ENCODE results near the gene DDX55. TPM values are rescaled to one million over a fixed set of nuclear protein-coding genes. Genes with fewer than 3 reads are reported as not detected.

Gene DDX55
- total and polyA plus RNA-seq, 2 experiments from 2014 or later, result 10.5 to 16.5 TPM

GRCh38 chr12:123621619-123622530, 20.0 kb downstream of the DDX55 start:
- Histone ChIP-seq H3K27me3 (replicated peaks; ENCODE audit: insufficient read depth) (no peaks in the 10 kb centered on the region), H3K4me1 (ENCODE audit: insufficient read depth) (no peaks in the 10 kb centered on the region), H2AFZ (no peak overlapping the region), H3K27ac (peak overlapping the region; percentile 22; the same call in 1 of the 2 replicates), H3K9ac (0 out of 2 replicates have a peak overlapping the region, but pooled peaks have one; percentile 16), H3K4me2 (ENCODE audit: unreplicated experiment) (no peak overlapping the region), H3K36me3 (ENCODE audit: low read depth) (peaks cover 59% of the 10 kb centered on the region), H3F3A (ENCODE audit: insufficient read depth) (peaks cover 32% of the 10 kb centered on the region), H3K79me2 (ENCODE audit: insufficient read depth) (no peaks in the 10 kb centered on the region; the same call in 1 of the 2 replicates), H3K4me3 (no peak overlapping the region), H3K9me3 (ENCODE audit: low read depth) (no peaks in the 10 kb centered on the region), H3K9me2 (ENCODE audit: insufficient read depth) (no peaks in the 10 kb centered on the region), H4K20me1 (ENCODE audit: insufficient read depth) (no peaks in the 10 kb centered on the region)
- TF ChIP-seq EZH2 (IDR thresholded peaks at IDR 0.05; ENCODE audit: insufficient read depth, poor library complexity, severe bottlenecking) (no peak), EZH2phosphoT487 (IDR thresholded peaks at IDR 0.05; ENCODE audit: insufficient read depth, low read depth) (no peak)
- 70 to 72% methylated on average over 15 of the region's 15 CpGs for WGBS, 2 experiments (ENCODE audit: low coverage in 1 of 2, low lambda C conversion rate in 2 of 2, missing lambda C conversion rate in 2 of 2)
- DNase-seq, result peak; percentile 33
- in situ Hi-C loops (cut with MboI), result no loop called here

- H3K4me1 ChIP-seq (ENCODE audit: insufficient read depth), result peaks cover 12% of the 10 kb centered on the region; the same call in 1 of the 2 replicates
- peak within 1 kb of the TSS; percentile 100 for H3K4me2 ChIP-seq (ENCODE audit: unreplicated experiment)
- peak within 1 kb of the TSS; percentile 95 for H3K9ac ChIP-seq
- H3K27ac ChIP-seq, result peak within 1 kb of the TSS; percentile 70
- WGBS, 2 experiments (ENCODE audit: low coverage in 1 of 2, low lambda C conversion rate in 2 of 2, missing lambda C conversion rate in 2 of 2), result 1% methylated on average over 51 to 52 of the region's 52 CpGs
- H3K79me2 ChIP-seq (ENCODE audit: insufficient read depth), result peaks cover 81% of the 10 kb centered on the region
- no peaks in the 10 kb centered on the region for H4K20me1 ChIP-seq (ENCODE audit: insufficient read depth)
- H3K9me2 ChIP-seq (ENCODE audit: insufficient read depth), result no peaks in the 10 kb centered on the region
- no peaks in the 10 kb centered on the region for H3F3A ChIP-seq (ENCODE audit: insufficient read depth)
- in situ Hi-C loops (cut with MboI), result no loop called here
- H2AFZ ChIP-seq, result peak within 1 kb of the TSS; percentile 76
- H3K36me3 ChIP-seq (ENCODE audit: low read depth), result peaks cover 25% of the 10 kb centered on the region; the same call in 1 of the 2 replicates
- H3K27me3 ChIP-seq (replicated peaks; ENCODE audit: insufficient read depth), result no peaks in the 10 kb centered on the region
- TF ChIP-seq EZH2phosphoT487 (IDR thresholded peaks at IDR 0.05; ENCODE audit: insufficient read depth, low read depth), result no peak
- no peak for TF ChIP-seq EZH2 (IDR thresholded peaks at IDR 0.05; ENCODE audit: insufficient read depth, poor library complexity, severe bottlenecking)
- no peaks in the 10 kb centered on the region for H3K9me3 ChIP-seq (ENCODE audit: low read depth)
- H3K4me3 ChIP-seq, result peak within 1 kb of the TSS; percentile 93
- peak; percentile 98 for DNase-seq
Measured at GRCh38 chr12:123633379-123634141, 31.7 kb downstream of the DDX55 start, which contains the start of the genes EIF2B1 and GTF2H3. Gene EIF2B1, minus strand, starts transcription at chr12:123633686. Its CDS starts 129 bp downstream, at chr12:123633557. Gene GTF2H3, plus strand, starts transcription at chr12:123633829. Its CDS starts 31 bp downstream, at chr12:123633860.

- H3K4me3 ChIP-seq, result peak overlapping the region; percentile 93
- peaks cover 19% of the 10 kb centered on the region; the same call in 1 of the 2 replicates for H3K36me3 ChIP-seq (ENCODE audit: low read depth)
- peaks cover 83% of the 10 kb centered on the region for H3K79me2 ChIP-seq (ENCODE audit: insufficient read depth)
- H3K27me3 ChIP-seq (replicated peaks; ENCODE audit: insufficient read depth), result no peaks in the 10 kb centered on the region
- no peaks in the 10 kb centered on the region for H4K20me1 ChIP-seq (ENCODE audit: insufficient read depth)
- no peaks in the 10 kb centered on the region for H3F3A ChIP-seq (ENCODE audit: insufficient read depth)
- 4% methylated on average over 19 of the region's 19 CpGs for WGBS, 2 experiments (ENCODE audit: low coverage in 1 of 2, low lambda C conversion rate in 2 of 2, missing lambda C conversion rate in 2 of 2)
- H3K9me3 ChIP-seq (ENCODE audit: low read depth), result no peaks in the 10 kb centered on the region
- H3K9ac ChIP-seq, result peak overlapping the region; percentile 95
- peak; percentile 32 for DNase-seq
- peak overlapping the region; percentile 70 for H3K27ac ChIP-seq
- peak overlapping the region; percentile 100 for H3K4me2 ChIP-seq (ENCODE audit: unreplicated experiment)
- H3K4me1 ChIP-seq (ENCODE audit: insufficient read depth), result peaks cover 12% of the 10 kb centered on the region; the same call in 1 of the 2 replicates
- no peak for TF ChIP-seq EZH2phosphoT487 (IDR thresholded peaks at IDR 0.05; ENCODE audit: insufficient read depth, low read depth)
- TF ChIP-seq EZH2 (IDR thresholded peaks at IDR 0.05; ENCODE audit: insufficient read depth, poor library complexity, severe bottlenecking), result no peak
- no peaks in the 10 kb centered on the region for H3K9me2 ChIP-seq (ENCODE audit: insufficient read depth)
- peak overlapping the region; percentile 76 for H2AFZ ChIP-seq
- in situ Hi-C loops (cut with MboI), result no loop called here
Measured at GRCh38 chr12:123634142-123634561, 32.3 kb downstream of the DDX55 start.

DNA sequence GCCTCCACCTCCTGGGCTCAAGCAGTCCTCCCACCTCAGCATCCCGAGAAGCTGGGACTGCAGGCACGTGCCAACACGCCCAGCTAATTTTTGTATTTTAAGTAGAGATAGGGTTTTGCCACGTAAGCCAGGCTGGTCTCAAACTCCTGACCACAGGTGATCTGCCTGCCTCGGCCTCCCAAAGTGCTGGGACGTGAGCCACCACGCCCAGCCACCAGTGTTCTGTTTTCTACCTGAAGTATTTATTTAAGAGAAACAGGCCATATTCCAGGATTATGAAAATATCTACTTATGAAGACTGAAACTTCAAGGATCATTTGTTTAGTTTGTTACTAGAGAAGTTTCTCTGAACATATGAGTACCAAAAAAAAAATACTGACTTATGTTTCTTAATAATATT, 42.0 kb downstream of the DDX55 start:
- Histone ChIP-seq H3K9ac (no peak overlapping the region), H3K9me2 (ENCODE audit: insufficient read depth) (no peaks in the 10 kb centered on the region), H3K4me3 (no peak overlapping the region), H3K4me2 (ENCODE audit: unreplicated experiment) (no peak overlapping the region), H3K9me3 (ENCODE audit: low read depth) (no peaks in the 10 kb centered on the region), H2AFZ (no peak overlapping the region), H3K4me1 (ENCODE audit: insufficient read depth) (no peaks in the 10 kb centered on the region), H4K20me1 (ENCODE audit: insufficient read depth) (no peaks in the 10 kb centered on the region), H3K36me3 (ENCODE audit: low read depth) (peaks cover 37% of the 10 kb centered on the region), H3K79me2 (ENCODE audit: insufficient read depth) (peaks cover 59% of the 10 kb centered on the region), H3F3A (ENCODE audit: insufficient read depth) (no peaks in the 10 kb centered on the region), H3K27me3 (replicated peaks; ENCODE audit: insufficient read depth) (no peaks in the 10 kb centered on the region), H3K27ac (no peak overlapping the region)
- TF ChIP-seq EZH2 (IDR thresholded peaks at IDR 0.05; ENCODE audit: insufficient read depth, poor library complexity, severe bottlenecking) (no peak), EZH2phosphoT487 (IDR thresholded peaks at IDR 0.05; ENCODE audit: insufficient read depth, low read depth) (no peak)
- no peak for DNase-seq
- 86% methylated on average over 7 of the region's 7 CpGs for WGBS, 2 experiments (ENCODE audit: low coverage in 1 of 2, low lambda C conversion rate in 2 of 2, missing lambda C conversion rate in 2 of 2)
- in situ Hi-C loops (cut with MboI), result no loop called here

Measured in GM23248 (cell line).